ENCODE results near the gene ALDH1B1. TPM values are rescaled to one million over a fixed set of nuclear protein-coding genes. Genes with fewer than 3 reads are reported as not detected.

Gene ALDH1B1
- total and polyA plus RNA-seq, 10 of the 15 experiments (the other 5 are each of a cell fraction or from before 2014, with no cell fraction given) = 8.6 to 38.5 (median 30.9) TPM

GRCh38 chr9:38445154-38446043, 52.9 kb downstream of the ALDH1B1 start:
- WGBS (ENCODE audit: insufficient coverage, insufficient replicate concordance, low lambda C conversion rate, missing lambda C conversion rate) = 13% methylated on average over 11 of the region's 11 CpGs
- ChIA-PET RAD21 (ENCODE audit: unreplicated experiment) (no interaction called here), POLR2A (no interaction called here), SMC1A (ENCODE audit: uncharacterized antibody, unreplicated experiment) (interaction anchor here (0.6 to 2.8 kb wide), 4 partner anchors 12 to 165 kb away, joined by 3 to 16 read pairs (median 3); no protein-coding TSS in a partner anchor), CTCF (interaction anchor here (0.7 kb wide), 1 partner anchor 11 kb away, joined by 3 read pairs; no protein-coding TSS in a partner anchor)
- ATAC-seq (peak; percentile 97), DNase-seq (ENCODE audit: low read depth, low spot score) (no peak), FAIRE-seq (peak; percentile 70)
- Histone ChIP-seq H3K4me1 (ENCODE audit: control insufficient read depth, insufficient read depth, low read length) (peaks cover 4% of the 10 kb centered on the region; the same call in 1 of the 2 replicates), H3K79me2 (ENCODE audit: control insufficient read depth, insufficient read depth, low read length) (no peaks in the 10 kb centered on the region), H3K9me3 (replicated peaks; ENCODE audit: control insufficient read depth, insufficient read depth, low read length) (no peaks in the 10 kb centered on the region), H3K27me3 (replicated peaks in 1 of 2; ENCODE audit: control insufficient read depth in 2 of 2, insufficient read depth in 2 of 2, low read length in 1 of 2) (no peaks in the 10 kb centered on the region; a peak in 1 of 4 replicates), H3K4me3 (no peak overlapping the region), H4K20me1 (ENCODE audit: control insufficient read depth, insufficient read depth) (no peaks in the 10 kb centered on the region), H3K9ac (ENCODE audit: control insufficient read depth, insufficient read depth, low read length) (no peak overlapping the region), H3K4me2 (ENCODE audit: control insufficient read depth, insufficient read depth) (0 out of 2 replicates have a peak overlapping the region, but pooled peaks have one; percentile 9), H2AFZ (ENCODE audit: control insufficient read depth, low read depth, low read length) (no peak overlapping the region), H3K36me3 (ENCODE audit: control insufficient read depth in 2 of 2, insufficient read depth in 2 of 2, low read length in 1 of 2) (no peaks in the 10 kb centered on the region), H3K27ac (ENCODE audit: control insufficient read depth, insufficient read depth) (no peak overlapping the region)
- in situ Hi-C loops (cut with MboI) (no loop called here), intact Hi-C loops (cut with micrococcal nuclease; ENCODE audit: unreplicated experiment) (loop anchor here (10.0 kb wide), 1 partner anchor 69 kb away; no protein-coding TSS in a partner anchor)
- no TSS peak for BruUV-seq (replicated peaks)
- TF ChIP-seq CHD2 (IDR thresholded peaks at IDR 0.05; ENCODE audit: borderline replicate concordance, low read depth, low read length) = 0 out of 2 replicates have a peak, but pooled peaks have one; percentile 13
- TF ChIP-seq ZZZ3 (IDR thresholded peaks at IDR 0.05; ENCODE audit: control insufficient read depth, insufficient read length, low read depth) = no peak
- no peak for TF ChIP-seq E2F4 (IDR thresholded peaks at IDR 0.05; ENCODE audit: low read depth, low read length)
- TF ChIP-seq MTA2 (IDR thresholded peaks at IDR 0.05; ENCODE audit: low read depth) = peak; percentile 39; the same call in 1 of the 2 replicates
- TF ChIP-seq ZNF592 (IDR thresholded peaks at IDR 0.05) = no peak
- TF ChIP-seq SUZ12 (IDR thresholded peaks at IDR 0.05; ENCODE audit: unreplicated experiment) = no peak
- TF ChIP-seq SUPT20H (IDR thresholded peaks at IDR 0.05; ENCODE audit: borderline replicate concordance, control insufficient read depth, low read depth, low read length) = no peak
- TF ChIP-seq, protein P1, sequence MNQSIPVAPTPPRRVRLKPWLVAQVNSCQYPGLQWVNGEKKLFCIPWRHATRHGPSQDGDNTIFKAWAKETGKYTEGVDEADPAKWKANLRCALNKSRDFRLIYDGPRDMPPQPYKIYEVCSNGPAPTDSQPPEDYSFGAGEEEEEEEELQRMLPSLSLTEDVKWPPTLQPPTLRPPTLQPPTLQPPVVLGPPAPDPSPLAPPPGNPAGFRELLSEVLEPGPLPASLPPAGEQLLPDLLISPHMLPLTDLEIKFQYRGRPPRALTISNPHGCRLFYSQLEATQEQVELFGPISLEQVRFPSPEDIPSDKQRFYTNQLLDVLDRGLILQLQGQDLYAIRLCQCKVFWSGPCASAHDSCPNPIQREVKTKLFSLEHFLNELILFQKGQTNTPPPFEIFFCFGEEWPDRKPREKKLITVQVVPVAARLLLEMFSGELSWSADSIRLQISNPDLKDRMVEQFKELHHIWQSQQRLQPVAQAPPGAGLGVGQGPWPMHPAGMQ (IDR thresholded peaks at IDR 0.05; ENCODE audit: borderline replicate concordance) = no peak
- TF ChIP-seq JUND (IDR thresholded peaks at IDR 0.05; ENCODE audit: low read depth, low read length) = no peak
- TF ChIP-seq NFYA (IDR thresholded peaks at IDR 0.05; ENCODE audit: borderline replicate concordance, low read depth, low read length) = no peak
- TF ChIP-seq, protein P2, sequence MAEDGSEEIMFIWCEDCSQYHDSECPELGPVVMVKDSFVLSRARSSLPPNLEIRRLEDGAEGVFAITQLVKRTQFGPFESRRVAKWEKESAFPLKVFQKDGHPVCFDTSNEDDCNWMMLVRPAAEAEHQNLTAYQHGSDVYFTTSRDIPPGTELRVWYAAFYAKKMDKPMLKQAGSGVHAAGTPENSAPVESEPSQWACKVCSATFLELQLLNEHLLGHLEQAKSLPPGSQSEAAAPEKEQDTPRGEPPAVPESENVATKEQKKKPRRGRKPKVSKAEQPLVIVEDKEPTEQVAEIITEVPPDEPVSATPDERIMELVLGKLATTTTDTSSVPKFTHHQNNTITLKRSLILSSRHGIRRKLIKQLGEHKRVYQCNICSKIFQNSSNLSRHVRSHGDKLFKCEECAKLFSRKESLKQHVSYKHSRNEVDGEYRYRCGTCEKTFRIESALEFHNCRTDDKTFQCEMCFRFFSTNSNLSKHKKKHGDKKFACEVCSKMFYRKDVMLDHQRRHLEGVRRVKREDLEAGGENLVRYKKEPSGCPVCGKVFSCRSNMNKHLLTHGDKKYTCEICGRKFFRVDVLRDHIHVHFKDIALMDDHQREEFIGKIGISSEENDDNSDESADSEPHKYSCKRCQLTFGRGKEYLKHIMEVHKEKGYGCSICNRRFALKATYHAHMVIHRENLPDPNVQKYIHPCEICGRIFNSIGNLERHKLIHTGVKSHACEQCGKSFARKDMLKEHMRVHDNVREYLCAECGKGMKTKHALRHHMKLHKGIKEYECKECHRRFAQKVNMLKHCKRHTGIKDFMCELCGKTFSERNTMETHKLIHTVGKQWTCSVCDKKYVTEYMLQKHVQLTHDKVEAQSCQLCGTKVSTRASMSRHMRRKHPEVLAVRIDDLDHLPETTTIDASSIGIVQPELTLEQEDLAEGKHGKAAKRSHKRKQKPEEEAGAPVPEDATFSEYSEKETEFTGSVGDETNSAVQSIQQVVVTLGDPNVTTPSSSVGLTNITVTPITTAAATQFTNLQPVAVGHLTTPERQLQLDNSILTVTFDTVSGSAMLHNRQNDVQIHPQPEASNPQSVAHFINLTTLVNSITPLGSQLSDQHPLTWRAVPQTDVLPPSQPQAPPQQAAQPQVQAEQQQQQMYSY (CRISPR knock-in tag; IDR thresholded peaks at IDR 0.05) = no peak
